Measurements from ENCODE around the gene ARHGAP36. TPM values are rescaled to one million over a fixed set of nuclear protein-coding genes. Genes with fewer than 3 reads are reported as not detected.
A peak's percentile ranks its signal among the peaks of the same experiment; 100 is the strongest.

ARHGAP36 gene
- total RNA-seq, 1 donor from 2014 or later = not detected

- H3K4me1 ChIP-seq (ENCODE audit: insufficient read depth, low read length) = no peaks in the 10 kb centered on the region
- H3K9me3 ChIP-seq (ENCODE audit: insufficient read depth, low read depth, low read length) = no peaks in the 10 kb centered on the region
- peaks cover 55% of the 10 kb centered on the region for H3K27me3 Mint-ChIP-seq (ENCODE audit: low read depth, unreplicated experiment)
- no peaks in the 10 kb centered on the region for H3K36me3 Mint-ChIP-seq (ENCODE audit: low read depth, unreplicated experiment)
- no peak for TF ChIP-seq EZH2 (IDR thresholded peaks at IDR 0.05; ENCODE audit: insufficient read depth, low read length)
- TF ChIP-seq CTCF (IDR thresholded peaks at IDR 0.05; ENCODE audit: insufficient read depth, low read depth, low read length) = no peak
- DNase-seq (ENCODE audit: low read depth) (no peak), FAIRE-seq (no peak)
- no peaks in the 10 kb centered on the region for H4K20me1 ChIP-seq (ENCODE audit: insufficient read depth, low read length)
- no peak overlapping the region for H3K27ac ChIP-seq (ENCODE audit: low read depth, low read length)
- no peak overlapping the region for H3K9ac ChIP-seq (ENCODE audit: low read length)
- no peak overlapping the region for H3K27ac Mint-ChIP-seq (ENCODE audit: unreplicated experiment)
- H3K4me2 ChIP-seq (ENCODE audit: low read length) = no peak overlapping the region
- H3K79me2 ChIP-seq (ENCODE audit: insufficient read depth, low read length) = no peaks in the 10 kb centered on the region
- no peaks in the 10 kb centered on the region for H3K27me3 ChIP-seq (ENCODE audit: insufficient read depth, low read length)
- H2AFZ ChIP-seq (ENCODE audit: low read depth, low read length) = no peak overlapping the region
- no peaks in the 10 kb centered on the region for H3K4me1 Mint-ChIP-seq (ENCODE audit: low read depth, unreplicated experiment)
- H3K4me3 Mint-ChIP-seq (ENCODE audit: unreplicated experiment) = no peak overlapping the region
- no peaks in the 10 kb centered on the region for H3K9me3 Mint-ChIP-seq (ENCODE audit: unreplicated experiment)
- no peaks in the 10 kb centered on the region for H3K36me3 ChIP-seq (ENCODE audit: insufficient read depth, low read length)
- no peak overlapping the region for H3K4me3 ChIP-seq (ENCODE audit: insufficient read depth, low read depth, low read length)
These were observed 3.2 kb downstream of the ARHGAP36 start for GRCh38 chrX:131061306-131061705.

GRCh38 chrX:131063613-131064012 lies 5.5 kb downstream of the ARHGAP36 start:
- FAIRE-seq (peak; percentile 49), DNase-seq (ENCODE audit: low read depth) (no peak)
- H3K36me3 Mint-ChIP-seq (ENCODE audit: low read depth, unreplicated experiment) = no peaks in the 10 kb centered on the region
- no peak overlapping the region for H3K4me3 Mint-ChIP-seq (ENCODE audit: unreplicated experiment)
- Histone ChIP-seq H3K27ac (ENCODE audit: low read depth, low read length) (no peak overlapping the region), H4K20me1 (ENCODE audit: insufficient read depth, low read length) (no peaks in the 10 kb centered on the region), H3K4me1 (ENCODE audit: insufficient read depth, low read length) (no peaks in the 10 kb centered on the region), H3K79me2 (ENCODE audit: insufficient read depth, low read length) (no peaks in the 10 kb centered on the region), H3K36me3 (ENCODE audit: insufficient read depth, low read length) (no peaks in the 10 kb centered on the region), H3K9me3 (ENCODE audit: insufficient read depth, low read depth, low read length) (no peaks in the 10 kb centered on the region), H2AFZ (ENCODE audit: low read depth, low read length) (no peak overlapping the region), H3K4me3 (ENCODE audit: insufficient read depth, low read depth, low read length) (no peak overlapping the region), H3K27me3 (ENCODE audit: insufficient read depth, low read length) (no peaks in the 10 kb centered on the region), H3K9ac (ENCODE audit: low read length) (no peak overlapping the region), H3K4me2 (ENCODE audit: low read length) (no peak overlapping the region)
- H3K27ac Mint-ChIP-seq (ENCODE audit: unreplicated experiment) = no peak overlapping the region
- no peaks in the 10 kb centered on the region for H3K4me1 Mint-ChIP-seq (ENCODE audit: low read depth, unreplicated experiment)
- peaks cover 49% of the 10 kb centered on the region for H3K27me3 Mint-ChIP-seq (ENCODE audit: low read depth, unreplicated experiment)
- H3K9me3 Mint-ChIP-seq (ENCODE audit: unreplicated experiment) = no peaks in the 10 kb centered on the region
- no peak for TF ChIP-seq EZH2 (IDR thresholded peaks at IDR 0.05; ENCODE audit: insufficient read depth, low read length)
- no peak for TF ChIP-seq CTCF (IDR thresholded peaks at IDR 0.05; ENCODE audit: insufficient read depth, low read depth, low read length)

GRCh38 chrX:131066237-131066636 lies 8.1 kb downstream of the ARHGAP36 start:
- H3K9me3 Mint-ChIP-seq (ENCODE audit: unreplicated experiment) = no peaks in the 10 kb centered on the region
- Histone ChIP-seq H3K4me2 (ENCODE audit: low read length) (no peak overlapping the region), H3K36me3 (ENCODE audit: insufficient read depth, low read length) (no peaks in the 10 kb centered on the region), H3K9me3 (ENCODE audit: insufficient read depth, low read depth, low read length) (no peaks in the 10 kb centered on the region), H3K4me1 (ENCODE audit: insufficient read depth, low read length) (no peaks in the 10 kb centered on the region), H3K4me3 (ENCODE audit: insufficient read depth, low read depth, low read length) (no peak overlapping the region), H2AFZ (ENCODE audit: low read depth, low read length) (no peak overlapping the region), H3K79me2 (ENCODE audit: insufficient read depth, low read length) (no peaks in the 10 kb centered on the region), H3K27me3 (ENCODE audit: insufficient read depth, low read length) (peaks cover 3% of the 10 kb centered on the region), H3K9ac (ENCODE audit: low read length) (no peak overlapping the region), H4K20me1 (ENCODE audit: insufficient read depth, low read length) (no peaks in the 10 kb centered on the region), H3K27ac (ENCODE audit: low read depth, low read length) (no peak overlapping the region)
- TF ChIP-seq CTCF (IDR thresholded peaks at IDR 0.05; ENCODE audit: insufficient read depth, low read depth, low read length) (no peak), EZH2 (IDR thresholded peaks at IDR 0.05; ENCODE audit: insufficient read depth, low read length) (no peak)
- FAIRE-seq (no peak), DNase-seq (ENCODE audit: low read depth) (no peak)
- no peak overlapping the region for H3K4me3 Mint-ChIP-seq (ENCODE audit: unreplicated experiment)
- H3K36me3 Mint-ChIP-seq (ENCODE audit: low read depth, unreplicated experiment) = no peaks in the 10 kb centered on the region
- no peaks in the 10 kb centered on the region for H3K4me1 Mint-ChIP-seq (ENCODE audit: low read depth, unreplicated experiment)
- no peak overlapping the region for H3K27ac Mint-ChIP-seq (ENCODE audit: unreplicated experiment)
- H3K27me3 Mint-ChIP-seq (ENCODE audit: low read depth, unreplicated experiment) = peaks cover 42% of the 10 kb centered on the region

All from astrocyte (in vitro differentiated cells and primary cell).